Lower leg skin (tissue), 4 donors: Measurements from ENCODE around the gene KITLG. TPM values are rescaled to one million over a fixed set of nuclear protein-coding genes. Genes with fewer than 3 reads are reported as not detected.
A peak's percentile ranks its signal among the peaks of the same experiment; 100 is the strongest.

Experiments
- DNase-seq, 2 donors: peaks; one replicate each; pipeline ENCODE4 v3.0.0-alpha.2; 2019; ENCODE audit warnings: low spot score in 2 of 2
- H3K4me3 ChIP-seq: fragments of 200-600 bp; sonication (generic); 2 replicates; pipeline ENCODE4 v1.5.1; 2017; ENCODE audit warnings: mild to moderate bottlenecking, low read depth; ENCODE audit not compliant: poor library complexity, severe bottlenecking
- CTCF ChIP-seq, 3 donors: fragments of 450-650 bp; IDR thresholded peaks; one replicate each; pipeline ENCODE4 v1.5.1; 2016; ENCODE audit warnings: antibody characterized with exemption in 3 of 3, mild to moderate bottlenecking in 3 of 3, moderate library complexity in 2 of 3
- POLR2A ChIP-seq, 2 donors: fragments of 450-650 bp; IDR thresholded peaks; one replicate each; pipeline ENCODE4 v1.6.1; 2016 to 2017; ENCODE audit warnings: antibody characterized with exemption in 2 of 2, mild to moderate bottlenecking in 1 of 2, moderate library complexity in 1 of 2
- WGBS, 2 donors: methylation state at CpG; one replicate each; pipeline ENCODE4 v1.1.5; 2018; 5-methylcytosine and 5-hydroxymethylcytosine counted together
- intact Hi-C: fragments of 100-400 bp; cut with DNase I; formaldehyde crosslinking; loops from one replicate; pipeline ENCODE4 v1.15.0; 2023; ENCODE audit warnings: low total_unique reads
- total RNA-seq, 4 donors: library from RNA; depleted of rRNA; stranded (reverse); fragments of >200 nt; gene quantifications; one replicate each; pipeline ENCODE4 v1.1.0, GENCODE V29; 2016

The KITLG gene
- total RNA-seq, 4 donors from 2014 or later, result 5.5 to 12.0 (median 7.6) TPM

DNA sequence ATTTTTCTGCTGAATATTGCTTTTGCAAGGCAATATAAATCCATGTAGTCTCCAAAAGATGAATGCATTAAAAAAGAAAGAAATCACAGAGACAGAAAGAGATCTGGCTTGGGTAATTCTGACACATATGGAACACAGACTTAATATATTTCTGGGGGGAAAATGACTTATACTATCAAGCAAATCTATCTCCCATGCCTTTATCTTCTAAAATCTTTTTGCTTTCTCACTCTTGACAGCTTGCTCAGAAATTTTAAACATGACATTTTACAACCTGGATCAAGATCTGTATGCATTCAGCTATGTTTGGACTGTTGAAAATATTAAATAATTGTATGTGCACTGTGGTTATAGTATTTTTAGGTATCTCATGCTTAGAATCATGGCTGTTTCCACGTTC, 73.0 kb downstream of the KITLG start:
- no peak for TF ChIP-seq CTCF (IDR thresholded peaks at IDR 0.05)
- no peak for TF ChIP-seq POLR2A (IDR thresholded peaks at IDR 0.05)
- H3K4me3 ChIP-seq, result no peak overlapping the region
- 73 to 74% methylated on average over 1 of the region's 1 CpG for WGBS, 2 donors
- no peak for DNase-seq
- intact Hi-C loops, result no loop called here

- 95 to 100% methylated on average over 2 of the region's 2 CpGs for WGBS, 2 donors
- DNase-seq, result no peak
- intact Hi-C loops, result no loop called here
- TF ChIP-seq CTCF (IDR thresholded peaks at IDR 0.05) (no peak), POLR2A (IDR thresholded peaks at IDR 0.05) (no peak)
- H3K4me3 ChIP-seq, result no peak overlapping the region
Measured at GRCh38 chr12:88505696-88506095, 74.6 kb downstream of the KITLG start.

DNA sequence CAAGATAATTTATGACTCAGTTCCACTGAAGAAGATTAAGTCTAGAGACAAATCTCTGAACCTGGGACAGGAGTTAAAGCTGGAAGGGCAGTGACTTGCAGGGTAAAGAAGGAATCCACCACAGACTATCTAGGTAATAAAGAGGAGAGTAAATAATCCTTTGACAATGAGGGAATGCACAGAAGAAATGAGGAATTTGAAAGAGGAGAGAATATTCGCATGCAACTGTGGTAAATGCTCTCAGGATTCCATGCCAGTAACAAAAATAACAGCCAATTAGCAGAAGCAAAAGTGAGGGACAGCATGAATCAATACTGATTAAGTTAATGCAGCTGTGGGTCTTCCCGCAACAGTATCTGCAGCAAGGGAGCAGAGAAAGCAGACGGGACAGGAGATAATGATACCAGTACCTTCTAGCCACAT, 77.0 kb downstream of the KITLG start:
- no peak overlapping the region for H3K4me3 ChIP-seq
- TF ChIP-seq CTCF (IDR thresholded peaks at IDR 0.05), result no peak
- TF ChIP-seq POLR2A (IDR thresholded peaks at IDR 0.05), result no peak
- DNase-seq, result no peak
- WGBS, 2 donors, result 68 to 76% methylated on average over 3 of the region's 3 CpGs
- intact Hi-C loops, result no loop called here

DNA sequence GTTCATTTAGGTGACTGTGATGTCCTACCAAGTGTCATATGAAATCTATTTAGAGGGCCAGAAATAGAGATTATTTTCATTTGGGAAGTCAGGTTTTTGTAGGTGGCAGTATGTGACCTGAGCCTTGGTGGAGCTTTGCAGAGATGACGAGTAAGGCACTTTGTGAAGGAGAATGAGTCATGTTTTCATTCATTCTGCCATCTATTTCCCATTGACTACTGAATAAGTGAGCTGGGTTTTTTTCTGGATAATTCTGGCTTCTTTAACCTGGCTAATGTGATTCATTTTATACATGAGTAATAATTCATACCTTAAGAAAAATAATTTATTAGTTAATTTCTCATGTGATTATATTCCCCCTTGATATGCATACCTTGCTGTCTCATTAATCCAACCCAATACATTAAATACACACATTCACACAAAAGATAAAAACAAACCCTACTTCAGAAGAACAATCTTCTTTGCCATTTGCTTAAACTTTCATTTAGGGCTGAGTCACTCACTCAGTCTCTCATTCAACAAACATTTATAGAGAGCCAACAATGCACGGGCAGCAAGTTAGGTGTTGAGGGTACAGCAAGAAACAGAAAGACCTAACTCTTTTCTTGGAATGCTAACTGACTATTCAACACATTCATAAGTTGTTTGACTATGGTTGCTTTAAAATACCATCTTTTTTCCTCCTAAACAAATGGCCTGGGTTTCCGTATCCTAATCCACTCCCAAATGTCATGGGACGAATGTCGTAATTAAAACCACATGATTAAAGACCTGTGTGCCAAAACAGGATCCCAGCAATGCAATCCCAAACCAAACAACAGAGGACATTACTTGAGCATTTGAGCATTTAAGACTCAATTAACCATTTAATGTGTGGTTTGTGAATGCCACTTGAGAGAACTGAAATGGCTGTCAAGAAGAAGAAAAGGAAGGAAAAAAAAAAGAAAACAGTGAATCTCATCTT, 78.0 kb downstream of the KITLG start:
- DNase-seq, result peak in 1 of 2 donors; percentile 24
- intact Hi-C loops, result no loop called here
- no peak for TF ChIP-seq POLR2A (IDR thresholded peaks at IDR 0.05)
- TF ChIP-seq CTCF (IDR thresholded peaks at IDR 0.05), result no peak
- WGBS, 2 donors, result 56 to 63% methylated on average over 5 of the region's 5 CpGs
- no peak overlapping the region for H3K4me3 ChIP-seq

DNA sequence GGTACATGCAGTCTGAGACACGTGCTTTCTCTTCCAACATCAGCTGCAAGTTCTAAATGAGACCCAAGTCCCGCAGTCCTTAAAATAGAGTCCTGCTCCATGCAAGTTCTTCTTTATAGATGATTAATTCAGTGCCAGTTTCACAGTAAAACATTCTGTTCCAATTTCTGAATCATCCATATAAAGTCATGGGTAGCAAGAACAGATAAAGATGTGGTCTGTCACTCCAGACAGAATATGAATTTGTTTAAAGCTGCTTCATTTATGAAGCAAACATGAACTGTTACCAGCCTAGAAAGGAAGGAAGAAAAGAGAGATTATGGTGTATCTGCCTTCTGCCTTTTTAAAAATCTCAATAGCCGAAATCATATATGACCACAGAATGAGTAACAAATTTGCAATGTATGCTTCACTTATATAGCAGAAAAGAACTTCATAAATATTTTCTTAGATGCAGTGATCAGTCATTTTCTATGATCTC, 83.3 kb downstream of the KITLG start:
- intact Hi-C loops, result no loop called here

More for the DNA sequence above, 83.3 kb downstream of the KITLG start:
- TF ChIP-seq CTCF (IDR thresholded peaks at IDR 0.05) (no peak), POLR2A (IDR thresholded peaks at IDR 0.05) (no peak)
- DNase-seq, result no peak
- no peak overlapping the region for H3K4me3 ChIP-seq
- 71 to 80% methylated on average over 3 of the region's 3 CpGs for WGBS, 2 donors
